Neuronal stem cell (in vitro differentiated cells): ENCODE measurements around the gene AP3D1.

Experiments
- DNase-seq: peaks from one replicate; pipeline ENCODE4 v3.0.0-alpha.2; 2013; ENCODE audit warnings: low spot score
- H2AFZ ChIP-seq: one replicate; pipeline ENCODE4 v1.6.1; 2013; ENCODE audit warnings: mild to moderate bottlenecking, low read length, inconsistent platforms
- H2AK5ac ChIP-seq: 2 replicates; pipeline ENCODE4 v1.6.1; 2013; ENCODE audit warnings: low read depth, mild to moderate bottlenecking, inconsistent platforms, low read length, moderate library complexity, mixed read lengths
- H2BK120ac ChIP-seq: 2 replicates; pipeline ENCODE4 v1.6.1; 2013; ENCODE audit warnings: low read depth, mild to moderate bottlenecking, inconsistent platforms, low read length, moderate library complexity, mixed read lengths
- H2BK12ac ChIP-seq: one replicate; pipeline ENCODE4 v1.6.1; 2013; ENCODE audit warnings: low read length, inconsistent platforms
- H2BK15ac ChIP-seq: 2 replicates; pipeline ENCODE4 v1.6.1; 2013; ENCODE audit warnings: mild to moderate bottlenecking, low read length, inconsistent platforms, mixed read lengths
- H2BK5ac ChIP-seq: one replicate; pipeline ENCODE4 v1.6.1; 2013; ENCODE audit warnings: inconsistent platforms, mild to moderate bottlenecking, low read length, moderate library complexity
- H3K14ac ChIP-seq: one replicate; pipeline ENCODE4 v1.6.1; 2013; ENCODE audit warnings: low read length, inconsistent platforms
- H3K18ac ChIP-seq: 2 replicates; pipeline ENCODE4 v1.6.1; 2013; ENCODE audit warnings: low read length, inconsistent platforms
- H3K23ac ChIP-seq: 2 replicates; pipeline ENCODE4 v1.6.1; 2013; ENCODE audit warnings: low read depth, mild to moderate bottlenecking, mixed read lengths, low read length, inconsistent platforms; ENCODE audit not compliant: poor library complexity
- H3K27ac ChIP-seq: replicated peaks from 3 replicates; pipeline ENCODE4 v1.5.1; 2013; ENCODE audit warnings: low read length, inconsistent platforms
- H3K27me3 ChIP-seq, 3 experiments: 2 replicates each; pipeline ENCODE4 v1.6.1; 2013; ENCODE audit warnings: low read length in 3 of 3, mild to moderate bottlenecking in 2 of 3, inconsistent platforms in 1 of 3, low read depth in 1 of 3, mixed read lengths in 1 of 3, moderate library complexity in 1 of 3; ENCODE audit not compliant: control insufficient read depth in 3 of 3, insufficient read depth in 3 of 3
- H3K36me3 ChIP-seq, 2 donors: replicated peaks in 1 of 2; 2 replicates each; pipeline ENCODE4 v1.6.1; 2013; ENCODE audit warnings: low read length in 2 of 2; ENCODE audit not compliant: control insufficient read depth in 2 of 2, insufficient read depth in 2 of 2
- H3K4ac ChIP-seq: 2 replicates; pipeline ENCODE4 v1.6.1; 2013; ENCODE audit warnings: inconsistent platforms, mild to moderate bottlenecking, low read length, moderate library complexity
- H3K4me1 ChIP-seq, 2 donors: 1 replicate in 1 of 2; 2 replicates in 1 of 2; pipeline ENCODE4 v1.6.1; 2013; ENCODE audit warnings: low read length in 2 of 2, low read depth in 1 of 2; ENCODE audit not compliant: control insufficient read depth in 2 of 2, insufficient read depth in 1 of 2
- H3K4me2 ChIP-seq: one replicate; pipeline ENCODE4 v1.6.1; 2013; ENCODE audit warnings: mild to moderate bottlenecking, low read length, inconsistent platforms; ENCODE audit not compliant: insufficient read depth, poor library complexity, severe bottlenecking
- H3K4me3 ChIP-seq, 2 donors: 2 replicates each; pipeline ENCODE4 v1.5.1; 2013; ENCODE audit warnings: low read length in 2 of 2, mild to moderate bottlenecking in 2 of 2, inconsistent platforms in 1 of 2, moderate library complexity in 1 of 2
- H3K79me1 ChIP-seq: one replicate; pipeline ENCODE4 v1.6.1; 2013; ENCODE audit warnings: low read depth, mild to moderate bottlenecking, inconsistent platforms, low read length, moderate library complexity
- H3K9ac ChIP-seq: one replicate; pipeline ENCODE4 v1.6.1; 2013; ENCODE audit warnings: mild to moderate bottlenecking, low read depth, low read length, inconsistent platforms; ENCODE audit not compliant: poor library complexity
- H3K9me3 ChIP-seq, 2 donors: replicated peaks in 1 of 2; 2 replicates each; pipeline versions ENCODE3 to v1.6.1; 2013; ENCODE audit warnings: low read length in 2 of 2, mild to moderate bottlenecking in 2 of 2, inconsistent platforms in 1 of 2, low read depth in 1 of 2, mixed read lengths in 1 of 2, moderate library complexity in 1 of 2; ENCODE audit not compliant: control insufficient read depth in 2 of 2, insufficient read depth in 1 of 2
- H4K8ac ChIP-seq: one replicate; pipeline ENCODE4 v1.6.1; 2013; ENCODE audit warnings: low read depth, mild to moderate bottlenecking, inconsistent platforms, low read length, moderate library complexity
- H4K91ac ChIP-seq: one replicate; pipeline ENCODE4 v1.6.1; 2013; ENCODE audit warnings: low read length, low read depth, mild to moderate bottlenecking, inconsistent platforms; ENCODE audit not compliant: poor library complexity
- WGBS, 2 donors: extraction: QIAGEN DNeasy Blood & Tissue Kit; methylation state at CpG; one replicate each; pipeline ENCODE4 v1.1.7; 2013; ENCODE audit warnings: missing lambda C conversion rate in 2 of 2, mixed read lengths in 1 of 2; ENCODE audit not compliant: insufficient read length in 2 of 2, insufficient replicate concordance in 1 of 2; ENCODE audit errors: extremely low coverage in 2 of 2; 5-methylcytosine and 5-hydroxymethylcytosine counted together

AP3D1 gene

GRCh38 chr19:2099937-2100718 lies 51.2 kb downstream of the AP3D1 start:
- H3K4ac ChIP-seq, result no peak overlapping the region
- no CpG with 5 or more reads among the region's 39 CpGs for WGBS, 2 donors
- no peak overlapping the region for H2BK12ac ChIP-seq
- DNase-seq, result no peak
- peaks cover 14% of the 10 kb centered on the region for H3K79me1 ChIP-seq
- H3K27me3 ChIP-seq, result no peaks in the 10 kb centered on the region
- H2BK120ac ChIP-seq, result no peak overlapping the region
- no peak overlapping the region for H2AFZ ChIP-seq
- H3K9ac ChIP-seq, result no peak overlapping the region
- H3K23ac ChIP-seq, result peak overlapping the region; percentile 37
- no peak overlapping the region for H3K4me2 ChIP-seq
- H2BK5ac ChIP-seq, result no peak overlapping the region
- H3K14ac ChIP-seq, result no peak overlapping the region
- H2BK15ac ChIP-seq, result no peak overlapping the region
- H3K18ac ChIP-seq, result no peak overlapping the region
- no peak overlapping the region for H4K8ac ChIP-seq
- no peaks in the 10 kb centered on the region for H3K9me3 ChIP-seq
- H4K91ac ChIP-seq, result no peak overlapping the region
- H2AK5ac ChIP-seq, result no peak overlapping the region
- no peak overlapping the region for H3K4me3 ChIP-seq
- H3K27ac ChIP-seq, result no peak overlapping the region
- peaks cover 3 to 6% of the 10 kb centered on the region in 2 donors for H3K4me1 ChIP-seq
- H3K36me3 ChIP-seq, result peaks cover 43 to 55% of the 10 kb centered on the region in 2 donors

- Histone ChIP-seq H3K23ac (peak overlapping the region; percentile 55), H2AK5ac (no peak overlapping the region), H3K79me1 (peaks cover 11% of the 10 kb centered on the region), H2BK12ac (no peak overlapping the region), H3K4me3 (no peak overlapping the region), H3K4me1 (peaks cover 6 to 10% of the 10 kb centered on the region in 2 donors), H3K27ac (no peak overlapping the region), H3K9me3 (no peaks in the 10 kb centered on the region), H3K14ac (no peak overlapping the region), H3K4me2 (no peak overlapping the region), H3K27me3 (no peaks in the 10 kb centered on the region), H3K9ac (no peak overlapping the region), H3K18ac (no peak overlapping the region), H2AFZ (no peak overlapping the region), H2BK15ac (no peak overlapping the region), H4K91ac (no peak overlapping the region), H4K8ac (no peak overlapping the region), H2BK120ac (no peak overlapping the region), H2BK5ac (no peak overlapping the region), H3K4ac (no peak overlapping the region), H3K36me3 (peaks cover 37 to 49% of the 10 kb centered on the region in 2 donors)
- WGBS, 2 donors, result no CpG with 5 or more reads among the region's 16 CpGs
- no peak for DNase-seq
These were observed 52.3 kb downstream of the AP3D1 start for GRCh38 chr19:2099054-2099501.

- no peak overlapping the region for H4K8ac ChIP-seq
- peaks cover 6 to 10% of the 10 kb centered on the region in 2 donors for H3K4me1 ChIP-seq
- H2BK15ac ChIP-seq, result peak overlapping the region; percentile 49
- WGBS, 2 donors, result no CpG with 5 or more reads among the region's 23 CpGs
- peaks cover 29 to 44% of the 10 kb centered on the region in 2 donors for H3K36me3 ChIP-seq
- peaks cover 6% of the 10 kb centered on the region for H3K79me1 ChIP-seq
- peak overlapping the region; percentile 70 for H3K23ac ChIP-seq
- H2AK5ac ChIP-seq, result peak overlapping the region; percentile 75
- H2AFZ ChIP-seq, result no peak overlapping the region
- H4K91ac ChIP-seq, result no peak overlapping the region
- H2BK120ac ChIP-seq, result no peak overlapping the region
- H2BK12ac ChIP-seq, result no peak overlapping the region
- H3K14ac ChIP-seq, result no peak overlapping the region
- peak overlapping the region; percentile 65 for H3K9ac ChIP-seq
- no peak overlapping the region for H3K4me3 ChIP-seq
- H3K18ac ChIP-seq, result no peak overlapping the region
- peak overlapping the region; percentile 87 for H2BK5ac ChIP-seq
- no peak overlapping the region for H3K4me2 ChIP-seq
- no peak overlapping the region for H3K4ac ChIP-seq
- H3K9me3 ChIP-seq, result no peaks in the 10 kb centered on the region
- no peaks in the 10 kb centered on the region for H3K27me3 ChIP-seq
- no peak overlapping the region for H3K27ac ChIP-seq
- no peak for DNase-seq
These were observed 53.5 kb downstream of the AP3D1 start for GRCh38 chr19:2097886-2098327.

GRCh38 chr19:2097203-2097885 lies 54.0 kb downstream of the AP3D1 start:
- Histone ChIP-seq H2BK15ac (peak overlapping the region; percentile 49), H3K9me3 (no peaks in the 10 kb centered on the region), H2BK12ac (no peak overlapping the region), H2BK120ac (no peak overlapping the region), H3K27ac (no peak overlapping the region), H2AK5ac (peak overlapping the region; percentile 75), H3K27me3 (no peaks in the 10 kb centered on the region), H3K9ac (peak overlapping the region; percentile 65), H3K18ac (peak overlapping the region; percentile 57), H3K4ac (no peak overlapping the region), H3K23ac (peak overlapping the region; percentile 70), H3K4me1 (peaks cover 6 to 10% of the 10 kb centered on the region in 2 donors), H2BK5ac (peak overlapping the region; percentile 87), H3K14ac (peak overlapping the region; percentile 90), H4K91ac (no peak overlapping the region), H3K4me2 (peak overlapping the region; percentile 91), H2AFZ (peak overlapping the region; percentile 77), H3K79me1 (peaks cover 6% of the 10 kb centered on the region), H4K8ac (no peak overlapping the region), H3K4me3 (peak overlapping the region; percentile 35 to 46), H3K36me3 (peaks cover 27 to 45% of the 10 kb centered on the region in 2 donors)
- DNase-seq, result no peak
- no CpG with 5 or more reads among the region's 30 CpGs for WGBS, 2 donors
